Mononuclear cell (primary cell): ENCODE measurements around the gene MYOCOS. TPM values are rescaled to one million over a fixed set of nuclear protein-coding genes. Genes with fewer than 3 reads are reported as not detected.
"Not testable (repeated sequence)": the region's sequence is repeated elsewhere in the genome, so short reads cannot be mapped to it uniquely, and the experiment has no call there.

Experiments used
- H3K27me3 ChIP-seq: 2 replicates; pipeline ENCODE4 v1.6.0; 2011; ENCODE audit warnings: low read length, control low read depth; ENCODE audit not compliant: insufficient read depth
- H3K4me1 ChIP-seq: 2 replicates; pipeline ENCODE4 v1.5.1; 2011; ENCODE audit warnings: mild to moderate bottlenecking, low read length, control low read depth; ENCODE audit not compliant: insufficient read depth
- H3K4me3 ChIP-seq: 2 replicates; pipeline ENCODE4 v1.5.1; 2011; ENCODE audit warnings: mild to moderate bottlenecking, low read length, moderate library complexity
- H3K9me3 ChIP-seq: 2 replicates; pipeline ENCODE4 v1.5.1; 2011; ENCODE audit warnings: low read depth, mild to moderate bottlenecking, control low read depth, low read length
- total RNA-seq: library from RNA; depleted of rRNA; stranded (reverse); fragments of >200 nt; gene quantifications from one replicate; pipeline ENCODE4 v1.2.3, GENCODE V29; 2012

Gene MYOCOS
- total RNA-seq, 1 donor: not detected

DNA sequence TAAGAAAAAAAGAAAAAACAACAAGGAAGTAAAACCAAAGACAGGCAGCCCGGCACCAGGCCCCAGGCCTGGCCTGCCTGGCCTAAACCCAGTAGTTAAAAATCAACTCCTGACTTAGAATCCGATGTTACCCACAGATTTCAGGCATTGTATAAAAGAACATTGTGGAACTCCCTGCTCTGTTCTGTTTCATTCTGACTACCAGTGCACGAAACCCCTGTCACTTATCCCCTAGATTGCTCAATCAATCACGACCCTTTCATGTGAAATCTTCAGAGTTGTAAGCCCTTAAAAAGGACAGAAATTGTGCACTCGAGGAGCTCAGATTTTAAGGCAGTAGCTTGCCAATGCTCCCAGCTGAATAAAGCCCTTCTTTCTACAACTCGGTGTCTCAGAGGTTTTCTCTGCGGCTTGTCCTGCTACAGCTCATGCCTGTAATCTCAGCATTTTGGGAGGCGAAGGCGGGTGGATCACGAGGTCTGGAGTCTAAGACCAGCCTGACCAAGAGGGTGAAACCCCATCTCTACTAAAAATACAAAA is 15.6 kb upstream of the MYOCOS start:
- Histone ChIP-seq H3K4me1 (peaks cover 8% of the 10 kb centered on the region), H3K27me3 (no peaks in the 10 kb centered on the region), H3K9me3 (no peaks in the 10 kb centered on the region), H3K4me3 (no peak overlapping the region)

DNA sequence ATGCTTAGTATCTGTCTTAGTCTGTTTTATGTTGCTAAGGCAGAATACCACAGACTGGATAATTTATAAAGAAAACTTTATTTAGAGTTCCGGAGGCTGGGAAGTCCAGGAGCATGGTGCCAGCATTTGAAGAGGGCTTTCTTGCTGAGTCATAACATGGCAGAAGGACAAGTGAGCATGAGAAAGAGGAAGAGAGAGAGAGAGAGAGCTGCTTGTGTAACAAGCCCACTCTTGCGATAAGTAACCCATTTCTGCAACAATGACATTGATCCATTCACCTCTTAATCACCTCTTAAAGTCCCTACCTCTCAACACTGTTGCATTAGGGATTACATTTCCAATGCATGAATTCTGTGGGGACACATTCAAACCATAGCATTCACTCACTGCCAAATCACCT is 11.7 kb upstream of the MYOCOS start:
- Histone ChIP-seq H3K27me3 (no peaks in the 10 kb centered on the region), H3K4me3 (no peak overlapping the region), H3K9me3 (no peaks in the 10 kb centered on the region), H3K4me1 (peaks cover 8% of the 10 kb centered on the region)

DNA sequence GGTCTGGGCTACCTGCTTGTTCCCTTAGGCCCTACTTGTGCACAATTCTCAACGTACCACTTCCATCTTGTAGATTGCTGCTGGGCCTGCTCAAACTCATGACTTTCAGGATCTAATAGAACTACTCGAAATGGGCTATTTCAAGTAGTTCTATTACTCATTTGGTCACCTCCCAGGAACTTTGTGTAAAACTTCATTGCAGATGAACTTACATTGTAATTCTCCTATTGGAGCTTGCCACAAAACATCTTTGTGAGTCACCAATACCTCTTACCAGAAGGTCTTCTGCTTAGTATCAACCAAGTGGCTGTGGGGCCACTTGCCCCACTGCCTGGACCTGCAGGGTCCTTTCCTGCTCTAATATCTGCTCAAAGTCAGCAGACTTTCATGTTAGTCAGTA is 10.7 kb upstream of the MYOCOS start:
- peaks cover 8% of the 10 kb centered on the region for H3K4me1 ChIP-seq
- H3K9me3 ChIP-seq: no peaks in the 10 kb centered on the region
- H3K4me3 ChIP-seq: no peak overlapping the region
- H3K27me3 ChIP-seq: no peaks in the 10 kb centered on the region

DNA sequence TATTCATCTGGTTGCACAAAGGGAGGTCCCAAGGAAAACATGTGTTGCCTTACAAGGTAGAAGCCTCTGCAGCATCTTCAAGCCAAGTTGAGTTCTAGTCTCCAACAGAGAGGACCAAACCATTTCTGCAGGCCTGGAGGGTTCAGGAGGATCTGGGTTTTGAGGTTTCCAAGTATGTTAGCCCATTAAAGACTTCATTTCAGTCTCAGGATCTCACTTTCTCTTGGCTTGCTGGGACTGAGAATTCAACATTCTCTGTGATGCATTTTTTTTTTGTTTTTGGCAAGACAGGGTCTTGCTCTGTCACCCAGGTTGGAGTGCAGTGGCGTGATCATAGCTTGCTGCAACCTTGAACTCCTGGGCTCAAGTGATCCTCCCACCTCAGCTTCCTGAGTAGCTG is 8.8 kb upstream of the MYOCOS start:
- no peaks in the 10 kb centered on the region for H3K9me3 ChIP-seq
- H3K4me1 ChIP-seq: peaks cover 8% of the 10 kb centered on the region
- no peak overlapping the region for H3K4me3 ChIP-seq
- H3K27me3 ChIP-seq: no peaks in the 10 kb centered on the region

DNA sequence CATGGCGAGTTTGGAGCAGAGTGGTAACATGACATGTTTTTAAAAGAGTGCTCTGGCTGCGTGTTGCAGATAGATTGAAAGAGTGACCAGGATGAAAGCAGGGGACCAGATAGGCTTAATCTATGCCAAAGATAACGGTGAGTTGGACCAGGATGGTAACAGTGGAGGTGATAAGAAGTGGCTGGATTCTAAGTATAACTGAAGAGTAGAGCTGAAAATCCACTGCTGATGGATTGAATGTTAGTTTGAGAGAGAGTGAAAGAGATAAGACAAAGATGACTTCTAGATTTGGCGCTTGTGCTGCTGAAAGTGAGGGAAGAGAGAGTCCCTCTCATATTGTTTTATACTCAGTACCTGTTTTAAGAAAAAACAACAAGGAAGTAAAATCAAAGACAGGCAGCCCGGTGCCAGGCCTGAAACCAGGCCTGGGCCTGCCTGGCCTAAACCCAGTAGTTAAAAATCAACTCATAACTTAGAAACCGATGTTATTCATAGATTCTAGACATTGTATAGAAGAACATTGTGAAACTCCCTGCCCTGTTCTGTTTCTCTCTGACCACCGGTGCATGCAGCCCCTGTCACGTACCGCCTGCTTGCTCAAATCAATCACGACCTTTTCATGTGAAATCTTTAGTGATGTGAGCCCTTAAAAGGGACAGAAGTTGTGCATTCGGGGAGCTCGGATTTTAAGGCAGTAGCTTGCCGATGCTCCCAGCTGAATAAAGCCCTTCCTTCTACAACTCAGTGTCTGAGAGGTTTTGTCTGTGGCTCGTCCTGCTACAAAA is 6.7 kb upstream of the MYOCOS start:
- H3K9me3 ChIP-seq, H3K27me3 ChIP-seq, H3K4me1 ChIP-seq, H3K4me3 ChIP-seq: not testable (repeated sequence)

DNA sequence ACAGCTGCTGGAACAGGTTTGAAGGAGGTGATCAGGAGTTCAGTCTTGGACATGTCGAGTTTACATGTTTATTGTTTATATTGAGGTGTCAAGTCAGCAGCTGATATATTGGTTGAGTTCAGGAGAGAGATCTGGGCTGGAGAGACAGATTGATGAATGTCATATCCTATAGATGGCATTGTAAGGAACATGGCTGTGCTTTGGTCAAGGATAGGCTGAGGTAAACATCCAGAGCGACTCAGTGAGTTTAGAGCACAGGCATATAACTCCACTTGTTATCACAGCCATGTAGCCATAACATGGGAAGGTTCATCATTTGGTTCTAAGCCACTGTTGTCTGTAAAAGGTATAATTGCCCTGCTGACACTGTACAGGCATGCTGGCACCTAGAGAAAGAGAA is 5.5 kb upstream of the MYOCOS start:
- H3K4me1 ChIP-seq: no peaks in the 10 kb centered on the region
- H3K9me3 ChIP-seq: no peaks in the 10 kb centered on the region
- no peaks in the 10 kb centered on the region for H3K27me3 ChIP-seq
- no peak overlapping the region for H3K4me3 ChIP-seq

DNA sequence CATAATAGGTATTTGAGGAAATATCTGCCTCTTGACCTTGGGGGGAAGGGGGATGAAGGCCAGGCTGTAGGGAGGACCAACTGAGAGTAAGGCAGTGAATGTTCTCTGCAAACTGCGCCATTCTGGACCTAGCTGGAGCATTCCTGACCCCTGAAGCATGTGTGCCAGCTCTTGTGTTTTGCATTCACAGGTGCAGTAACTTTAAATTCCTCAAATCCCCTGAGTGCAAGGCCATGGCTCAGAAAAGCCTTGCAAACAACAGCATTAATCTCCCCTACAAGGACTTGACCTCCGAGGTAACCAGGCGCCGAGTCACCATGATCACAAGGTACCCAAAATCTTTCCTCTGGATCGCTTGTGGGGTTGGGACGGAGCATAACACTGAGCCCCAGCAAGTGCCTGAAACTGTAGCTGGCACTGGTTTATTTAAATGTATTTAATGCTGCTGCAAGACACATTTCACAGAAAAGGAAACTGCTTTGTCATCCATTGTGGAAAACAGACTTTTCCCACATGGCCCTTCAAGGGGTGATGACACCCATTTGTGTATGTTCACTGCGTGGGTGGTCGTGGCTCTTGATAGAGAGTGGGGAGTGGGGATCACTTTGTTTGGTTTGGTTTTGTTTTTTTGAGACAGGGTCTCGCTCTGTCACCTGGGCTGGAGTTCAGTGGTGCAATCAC is 1.7 kb downstream of the MYOCOS start:
- Histone ChIP-seq H3K4me1 (no peaks in the 10 kb centered on the region), H3K9me3 (no peaks in the 10 kb centered on the region), H3K4me3 (no peak overlapping the region), H3K27me3 (no peaks in the 10 kb centered on the region)

DNA sequence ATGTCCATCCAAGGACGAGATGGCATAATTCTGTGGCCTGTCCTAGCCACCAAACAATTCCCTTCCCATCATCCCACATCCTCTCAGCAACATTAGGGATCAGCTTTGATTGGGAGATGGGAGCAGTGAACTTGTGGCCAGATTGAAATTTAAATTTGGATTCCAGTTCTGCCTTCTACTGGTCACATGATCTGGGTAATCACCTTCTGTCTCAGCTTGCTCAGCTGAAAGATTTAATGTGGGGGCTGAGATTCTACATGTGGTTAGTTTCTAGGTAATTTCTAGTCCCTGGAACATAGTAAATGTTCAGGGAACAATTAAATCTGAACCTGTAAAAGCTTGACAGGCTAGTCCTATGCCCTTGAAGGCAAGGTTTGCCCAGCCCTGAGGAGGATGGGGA is 3.2 kb downstream of the MYOCOS start:
- H3K9me3 ChIP-seq: no peaks in the 10 kb centered on the region
- H3K27me3 ChIP-seq: no peaks in the 10 kb centered on the region
- H3K4me3 ChIP-seq: no peak overlapping the region
- no peaks in the 10 kb centered on the region for H3K4me1 ChIP-seq

DNA sequence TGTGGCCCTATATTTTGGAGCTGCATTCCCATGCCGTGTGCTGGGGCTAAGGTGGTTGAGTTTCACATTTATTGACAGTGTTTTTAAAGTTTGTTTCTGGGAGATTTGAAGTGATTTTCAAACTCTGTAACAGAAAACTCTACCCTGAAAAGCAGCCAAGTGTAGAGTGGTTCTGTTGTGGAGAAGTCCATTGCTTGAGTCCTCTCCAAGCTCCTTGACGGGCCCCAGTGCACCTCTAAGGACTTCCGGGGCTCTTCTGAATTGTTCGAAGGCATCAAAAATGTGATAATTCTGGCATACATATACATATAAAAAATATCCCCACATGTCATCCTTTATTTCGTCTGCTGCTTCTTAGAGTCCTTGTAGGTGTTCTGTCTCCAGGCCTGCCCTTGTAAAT is 5.0 kb downstream of the MYOCOS start:
- Histone ChIP-seq H3K9me3 (no peaks in the 10 kb centered on the region), H3K27me3 (no peaks in the 10 kb centered on the region), H3K4me1 (no peaks in the 10 kb centered on the region)

DNA sequence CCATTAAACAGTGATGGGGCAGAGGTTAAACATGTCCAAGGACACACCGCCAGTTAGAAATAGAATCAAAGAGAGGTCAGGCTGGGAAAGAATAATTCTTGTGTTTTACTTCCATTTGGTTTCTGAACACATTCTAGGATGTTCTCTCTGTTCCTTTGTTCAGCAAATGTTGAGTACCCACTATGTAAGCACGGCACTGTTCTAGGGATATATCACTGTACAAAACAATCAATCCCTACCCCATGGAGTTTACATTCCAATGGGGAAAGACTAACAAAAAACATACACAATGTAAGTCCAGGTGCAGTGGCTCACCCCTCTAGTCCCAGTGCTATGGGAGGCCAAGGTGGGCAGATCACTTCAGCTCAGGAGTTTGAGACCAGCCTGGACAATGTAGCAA is 6.2 kb downstream of the MYOCOS start:
- Histone ChIP-seq H3K4me3 (no peak overlapping the region), H3K4me1 (no peaks in the 10 kb centered on the region), H3K27me3 (no peaks in the 10 kb centered on the region), H3K9me3 (no peaks in the 10 kb centered on the region)

More for the DNA sequence above, 5.0 kb downstream of the MYOCOS start:
- H3K4me3 ChIP-seq: no peak overlapping the region

DNA sequence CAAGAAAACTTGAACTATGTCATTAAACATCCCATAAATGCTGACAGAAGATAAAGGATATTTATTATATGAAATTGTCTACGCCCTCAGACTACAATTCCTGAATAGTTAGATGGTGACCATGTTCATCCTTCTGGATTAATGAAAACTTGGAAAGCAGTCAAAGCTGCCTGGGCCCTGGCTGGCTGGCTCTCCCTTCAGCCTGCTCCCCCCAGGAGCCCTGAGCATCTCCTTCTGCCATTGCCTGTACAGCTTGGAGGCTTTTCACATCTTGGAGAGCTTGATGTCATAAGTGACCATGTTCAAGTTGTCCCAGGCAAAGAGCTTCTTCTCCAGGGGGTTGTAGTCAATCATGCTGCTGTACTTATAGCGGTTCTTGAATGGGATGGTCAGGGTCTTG is 13.6 kb downstream of the MYOCOS start:
- Histone ChIP-seq H3K4me3 (no peak overlapping the region), H3K9me3 (no peaks in the 10 kb centered on the region), H3K4me1 (no peaks in the 10 kb centered on the region)

DNA sequence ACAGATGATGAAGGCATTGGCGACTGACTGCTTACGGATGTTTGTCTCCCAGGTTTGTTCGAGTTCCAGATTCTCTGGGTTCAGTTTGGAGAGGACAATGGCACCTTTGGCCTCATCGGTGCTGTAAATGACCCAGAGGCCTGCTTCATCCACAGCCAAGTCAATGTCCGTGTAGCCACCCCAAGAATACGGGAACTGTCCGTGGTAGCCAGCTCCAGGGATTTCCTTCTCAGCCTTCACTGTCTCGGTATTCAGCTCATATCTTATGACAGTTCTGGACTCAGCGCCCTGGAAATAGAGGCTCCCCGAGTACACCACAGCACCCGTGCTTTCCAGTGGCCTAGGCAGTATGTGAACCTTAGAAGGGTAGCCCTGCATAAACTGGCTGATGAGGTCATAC is 14.1 kb downstream of the MYOCOS start:
- H3K27me3 ChIP-seq: no peaks in the 10 kb centered on the region

More for the DNA sequence above, 13.6 kb downstream of the MYOCOS start:
- H3K27me3 ChIP-seq: no peaks in the 10 kb centered on the region

DNA sequence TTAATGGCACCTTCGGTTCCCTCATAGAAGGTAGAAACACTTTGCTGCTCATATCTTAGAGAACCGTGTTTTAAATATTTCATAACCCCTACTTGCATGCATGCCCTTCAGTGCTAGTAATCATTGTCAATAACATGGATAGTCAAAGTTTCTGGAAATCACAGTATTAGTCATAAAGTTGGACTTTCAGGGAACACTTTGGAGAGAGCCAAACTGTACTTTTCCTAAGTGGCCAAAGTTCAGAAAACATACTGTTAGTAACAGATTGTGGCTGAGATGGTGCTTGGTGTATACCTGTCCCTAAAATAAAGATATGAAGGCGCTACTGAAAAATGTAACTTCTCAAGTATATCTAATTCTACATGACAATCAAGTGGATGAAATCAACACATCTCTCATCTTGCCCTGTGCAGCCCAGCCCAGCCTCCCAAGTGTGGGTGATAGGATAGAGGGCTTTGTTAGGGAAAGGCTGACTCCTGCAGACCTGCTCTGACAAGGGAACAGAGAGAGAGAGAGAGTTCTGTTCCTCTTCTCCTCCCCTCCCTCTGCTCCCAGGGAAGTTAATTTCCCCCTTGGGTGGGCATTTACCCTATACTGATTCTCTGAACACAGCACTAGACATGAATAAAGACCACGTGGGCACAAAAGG is 16.0 kb downstream of the MYOCOS start:
- H3K4me3 ChIP-seq: no peak overlapping the region
- H3K4me1 ChIP-seq: no peaks in the 10 kb centered on the region
- H3K27me3 ChIP-seq: no peaks in the 10 kb centered on the region
- no peaks in the 10 kb centered on the region for H3K9me3 ChIP-seq

More for the DNA sequence above, 14.1 kb downstream of the MYOCOS start:
- Histone ChIP-seq H3K4me3 (no peak overlapping the region), H3K9me3 (no peaks in the 10 kb centered on the region), H3K4me1 (no peaks in the 10 kb centered on the region)

DNA sequence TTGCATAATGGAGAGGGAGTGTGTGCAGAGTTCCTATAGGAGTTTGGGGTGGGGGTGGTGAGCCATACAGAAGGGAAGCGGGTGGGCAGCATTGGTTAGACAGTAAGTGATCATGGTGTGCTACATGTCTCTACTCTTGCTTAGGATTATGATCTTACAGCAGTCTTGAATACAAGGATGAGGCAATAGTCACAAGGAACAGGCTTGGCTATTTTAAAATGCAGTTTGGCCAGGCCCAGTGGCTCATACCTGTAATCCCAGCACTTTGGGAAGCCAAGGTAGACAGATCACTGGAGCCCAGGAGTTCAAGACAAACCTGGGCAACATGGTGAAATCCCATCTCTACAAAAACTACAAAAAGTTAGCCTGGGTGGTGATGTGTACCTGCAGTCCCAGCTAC is 18.2 kb downstream of the MYOCOS start:
- Histone ChIP-seq H3K4me1 (peaks cover 3% of the 10 kb centered on the region), H3K9me3 (no peaks in the 10 kb centered on the region), H3K27me3 (no peaks in the 10 kb centered on the region), H3K4me3 (no peak overlapping the region)

DNA sequence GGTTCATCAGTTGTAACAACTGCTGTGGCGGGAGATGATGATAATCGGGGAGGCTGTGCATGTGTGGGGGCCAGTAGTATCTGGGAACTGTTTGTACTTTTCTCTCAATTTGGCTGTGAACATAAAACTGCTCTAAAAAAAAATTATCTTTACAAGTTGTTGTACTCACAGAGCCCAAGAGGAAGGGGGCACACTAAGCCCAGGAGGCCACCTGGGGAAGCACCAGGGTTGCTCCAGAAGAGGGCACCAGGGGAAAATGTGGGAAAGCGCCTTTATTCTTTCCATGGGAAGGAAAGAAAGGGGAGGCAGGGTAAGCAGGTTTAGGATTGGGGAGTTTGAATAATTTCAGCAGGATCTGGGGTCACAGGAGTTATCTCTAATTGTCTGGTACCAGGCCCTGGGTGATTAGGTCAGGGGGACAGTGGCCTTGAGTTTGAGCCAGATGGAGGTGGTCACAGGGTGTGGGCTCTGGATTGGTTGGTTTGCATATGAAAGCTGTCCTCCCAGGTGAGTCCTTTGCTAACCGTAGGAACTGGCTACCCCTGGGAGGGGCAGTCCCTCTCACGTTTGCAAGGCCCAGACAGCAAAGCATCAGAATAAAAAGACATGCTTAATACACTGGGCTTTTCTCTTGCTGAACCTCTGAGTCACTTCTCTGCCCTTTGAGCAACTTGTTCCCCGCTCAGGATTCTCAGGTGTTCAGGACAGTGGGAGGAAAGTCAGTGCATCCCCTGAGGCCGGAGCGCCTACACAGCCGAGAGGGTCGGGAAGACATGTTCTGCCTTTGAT is 19.2 kb downstream of the MYOCOS start:
- no peaks in the 10 kb centered on the region for H3K9me3 ChIP-seq
- H3K27me3 ChIP-seq: no peaks in the 10 kb centered on the region
- H3K4me3 ChIP-seq: no peak overlapping the region
- peaks cover 3% of the 10 kb centered on the region for H3K4me1 ChIP-seq
